Amniotic stem cell (primary cell): ENCODE data around the gene FTSJ3.
A peak's percentile ranks its signal among the peaks of the same experiment; 100 is the strongest.
"Not testable (repeated sequence)": the region's sequence is repeated elsewhere in the genome, so short reads cannot be mapped to it uniquely, and the experiment has no call there.

Experiments used
- DNase-seq: peaks from one replicate; lab custom pipeline; 2025; lab: John Stamatoyannopoulos, UW

FTSJ3 gene

GRCh38 chr17:63843387-63843888, 16.0 kb upstream of the FTSJ3 start:
- not testable (repeated sequence) for DNase-seq

DNA sequence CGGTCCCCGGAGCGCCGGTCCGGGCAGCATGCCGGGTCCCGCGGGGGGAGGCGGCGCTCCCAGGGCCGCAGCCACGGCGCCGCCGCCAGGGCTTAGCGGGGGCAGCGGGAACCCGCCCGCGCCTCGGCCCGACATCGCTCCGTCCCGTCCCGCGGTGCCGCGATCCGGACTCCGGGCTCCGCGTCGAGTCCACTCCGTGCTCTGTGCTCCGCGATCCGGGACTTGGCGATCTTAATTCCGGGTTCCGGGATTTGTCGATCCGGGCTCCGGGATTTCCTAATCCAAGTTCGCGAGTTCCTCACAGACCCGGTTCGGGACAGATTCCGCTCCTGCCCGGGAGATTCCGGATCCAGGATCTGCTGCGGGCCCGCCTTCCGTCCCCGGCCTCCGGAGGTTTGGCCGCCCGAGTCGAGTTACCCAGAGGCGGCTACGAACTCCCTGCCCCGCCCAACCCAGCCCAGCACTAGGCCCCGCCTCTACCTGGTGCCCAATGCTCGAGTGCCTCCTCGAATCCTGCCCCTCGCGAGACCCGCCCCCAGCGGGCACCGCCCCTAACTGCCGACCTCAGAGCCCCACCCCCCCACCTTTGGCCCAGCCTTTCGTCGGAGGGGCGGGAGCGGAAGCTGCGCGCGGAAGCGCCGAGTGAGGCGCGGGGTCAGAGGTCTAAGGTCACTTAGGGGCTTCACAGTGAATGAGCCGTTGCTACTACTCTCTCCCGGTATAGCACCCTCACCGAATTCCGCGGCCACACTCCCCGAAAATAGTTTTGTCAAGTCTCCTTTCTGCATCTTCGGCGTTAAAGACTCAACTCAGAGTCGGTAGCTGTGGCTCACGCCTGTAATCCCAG, 15.3 kb upstream of the FTSJ3 start, which contains the start of gene SMARCD2:
Gene SMARCD2 (minus strand): TSS at position 146 of the 847 bp plus-strand sequence. CDS start 11 bp downstream, at position 135.
- peak; percentile 97 for DNase-seq

- DNase-seq, result no peak
These were observed 14.7 kb upstream of the FTSJ3 start for GRCh38 chr17:63842173-63842539.

DNA sequence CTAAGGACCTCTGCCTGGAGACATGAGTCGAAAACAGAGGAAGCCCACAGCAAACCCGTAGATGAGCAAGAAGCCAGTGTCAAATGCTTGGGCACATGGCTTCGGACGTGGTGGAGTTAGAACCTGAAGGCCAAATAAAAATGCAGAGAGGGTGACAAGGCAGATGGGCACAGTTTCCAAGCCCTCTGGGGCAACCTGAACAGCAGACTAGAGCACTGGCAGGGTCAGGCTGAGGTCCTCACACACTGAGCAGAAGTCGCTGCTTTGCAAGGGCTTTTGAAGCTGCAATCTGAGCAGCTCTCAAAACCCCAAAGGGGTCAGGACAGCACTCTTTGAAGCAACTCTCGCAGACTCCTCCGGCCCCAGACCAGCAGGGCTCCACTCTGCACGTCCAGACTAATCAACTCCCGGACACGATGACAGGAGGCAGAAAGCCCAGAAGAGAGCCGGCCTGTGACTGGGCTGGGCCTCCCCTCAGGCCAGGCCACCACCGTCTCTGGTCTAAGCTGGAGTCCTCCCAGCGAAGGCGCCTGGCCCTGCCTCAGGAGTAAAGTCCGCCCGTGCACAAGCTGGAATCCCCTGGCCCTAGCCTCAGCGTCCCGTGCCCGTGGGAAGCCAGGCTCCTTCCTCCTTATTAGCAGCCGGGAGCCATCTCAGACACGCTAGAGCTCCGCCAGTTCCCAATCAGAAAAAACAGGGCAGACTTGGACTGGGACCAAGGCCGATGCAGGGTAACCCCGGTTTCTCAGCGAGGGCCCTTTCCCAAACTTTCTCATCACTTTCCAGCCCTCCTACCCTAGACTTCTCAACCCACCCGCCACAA, 14.1 kb upstream of the FTSJ3 start:
- no peak for DNase-seq

GRCh38 chr17:63840591-63841349, 13.3 kb upstream of the FTSJ3 start:
- DNase-seq, result no peak

- no peak for DNase-seq
These were observed 11.2 kb upstream of the FTSJ3 start for GRCh38 chr17:63838631-63839171.

DNA sequence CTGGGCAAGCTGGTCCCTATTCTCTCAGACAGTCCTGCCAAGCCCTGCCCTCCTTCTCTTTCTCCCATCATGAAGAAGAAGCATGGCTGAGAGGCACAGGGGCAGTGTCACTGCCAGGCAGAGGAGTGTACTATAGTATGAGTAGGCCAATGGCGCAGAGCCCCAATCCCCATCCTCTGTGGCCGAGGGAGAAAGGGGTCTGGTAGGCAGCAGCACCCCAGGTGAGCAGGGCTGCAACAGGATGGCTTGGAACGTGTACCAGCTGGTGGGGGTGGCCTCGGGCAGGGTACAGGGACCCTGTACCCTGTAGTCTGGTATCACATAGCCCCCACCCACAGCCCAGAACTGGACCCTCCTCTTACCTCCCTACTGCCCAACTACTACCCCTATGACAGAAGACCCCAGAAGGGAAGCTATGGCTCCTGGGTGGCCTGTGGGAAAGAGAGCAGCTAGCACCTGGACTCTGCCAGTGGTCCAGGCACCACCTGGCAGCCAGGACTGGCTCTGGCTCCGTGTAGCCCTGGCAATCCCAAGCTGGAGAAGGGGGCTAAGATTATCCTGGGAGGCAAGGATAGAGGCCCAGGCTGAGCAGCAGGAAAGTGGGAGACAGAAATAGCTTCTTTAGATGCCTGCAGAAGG, 10.6 kb upstream of the FTSJ3 start:
- DNase-seq, result no peak

DNA sequence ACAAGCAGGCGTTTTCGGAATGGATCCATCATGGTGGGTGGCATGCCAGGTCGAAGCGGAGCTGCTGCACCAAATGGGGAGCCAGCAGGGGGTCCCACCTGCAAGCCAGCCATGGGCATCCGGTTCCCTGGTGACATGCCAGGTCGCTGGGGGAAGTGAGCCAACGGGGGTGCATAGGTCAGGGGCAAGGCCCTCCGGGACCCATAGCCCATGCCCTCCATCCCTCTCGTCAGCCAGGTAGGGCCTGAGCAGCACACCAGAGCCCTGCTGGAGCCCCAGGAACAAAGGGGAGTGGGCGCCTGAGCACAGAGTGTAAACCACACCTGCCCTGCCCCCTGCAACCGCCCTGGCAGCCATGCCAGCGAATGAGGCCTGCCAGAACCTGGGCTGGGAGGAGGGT, 10.0 kb upstream of the FTSJ3 start:
- no peak for DNase-seq

- no peak for DNase-seq
These were observed 9.3 kb upstream of the FTSJ3 start for GRCh38 chr17:63836811-63837210.

GRCh38 chr17:63835167-63835720, 7.8 kb upstream of the FTSJ3 start:
- DNase-seq, result no peak

DNA sequence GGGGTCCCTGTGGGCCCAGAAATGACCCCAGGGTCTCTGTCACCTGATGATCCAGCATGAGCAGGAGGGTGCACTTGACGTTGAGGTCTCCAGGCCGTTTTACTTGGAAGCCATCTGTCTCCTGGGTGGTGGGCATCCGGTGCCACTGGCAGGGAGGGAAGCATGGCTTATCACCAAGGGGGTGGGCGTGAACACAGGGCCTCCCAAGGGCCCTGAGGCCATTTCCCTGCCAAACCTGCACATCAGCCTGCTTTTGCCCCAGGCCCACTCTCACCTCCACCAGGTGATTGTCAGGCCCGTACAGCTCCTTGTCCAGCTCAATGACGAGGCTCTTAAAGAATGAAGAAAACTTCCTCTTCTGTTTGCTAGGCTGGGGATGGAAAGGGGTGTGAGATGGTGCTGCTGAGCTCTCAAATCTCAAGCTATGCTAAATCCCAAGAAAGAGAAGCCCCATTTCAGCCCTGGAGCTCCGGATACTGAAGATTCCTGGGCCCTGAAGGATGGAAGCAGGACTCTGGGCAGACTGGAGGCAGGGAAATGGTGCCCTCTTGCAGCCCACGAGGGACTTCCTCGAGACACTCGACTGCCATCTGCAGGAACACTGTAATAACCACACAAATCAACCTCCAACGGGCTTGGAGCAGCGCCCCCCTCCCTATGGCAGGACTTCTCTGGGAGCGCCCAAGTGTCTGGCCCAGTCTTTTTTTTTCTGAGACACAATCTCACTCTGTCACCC, 7.1 kb upstream of the FTSJ3 start:
- no peak for DNase-seq

GRCh38 chr17:63833741-63834373, 6.4 kb upstream of the FTSJ3 start:
- DNase-seq, result no peak

DNA sequence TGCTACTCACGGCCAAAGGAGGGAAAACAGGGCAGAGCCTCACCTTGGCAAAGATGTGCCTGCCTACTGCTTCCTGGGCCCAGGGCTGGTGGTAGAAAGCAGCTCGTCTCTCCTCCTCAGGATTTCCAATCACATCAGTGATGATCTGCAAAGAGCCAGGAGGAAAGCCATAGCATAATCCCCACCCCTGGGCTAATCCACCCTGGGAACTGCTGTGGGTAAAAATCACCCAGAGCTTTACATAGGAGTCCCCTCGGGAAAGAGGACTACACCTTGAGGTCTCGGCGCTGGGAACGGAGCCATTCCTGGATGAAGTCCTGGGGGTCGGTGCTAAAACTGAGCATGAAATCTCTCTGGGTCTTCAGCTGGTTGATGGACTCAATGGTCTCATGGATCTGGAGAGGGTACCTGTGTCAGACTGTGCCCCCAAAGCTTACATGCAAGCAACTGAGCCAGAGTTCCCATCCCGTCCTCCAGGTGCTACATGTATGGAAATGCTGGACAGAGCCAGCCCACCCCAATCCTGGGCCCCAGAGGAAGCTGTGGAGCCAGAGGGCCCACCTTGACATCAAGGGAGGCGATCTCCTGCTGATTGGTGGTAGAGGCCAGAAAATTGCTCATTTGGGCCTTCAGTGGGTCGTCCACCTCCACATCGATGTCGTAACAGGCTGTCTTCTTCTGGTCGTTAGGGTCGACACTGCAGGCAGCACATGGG, 5.7 kb upstream of the FTSJ3 start:
- DNase-seq, result no peak

DNA sequence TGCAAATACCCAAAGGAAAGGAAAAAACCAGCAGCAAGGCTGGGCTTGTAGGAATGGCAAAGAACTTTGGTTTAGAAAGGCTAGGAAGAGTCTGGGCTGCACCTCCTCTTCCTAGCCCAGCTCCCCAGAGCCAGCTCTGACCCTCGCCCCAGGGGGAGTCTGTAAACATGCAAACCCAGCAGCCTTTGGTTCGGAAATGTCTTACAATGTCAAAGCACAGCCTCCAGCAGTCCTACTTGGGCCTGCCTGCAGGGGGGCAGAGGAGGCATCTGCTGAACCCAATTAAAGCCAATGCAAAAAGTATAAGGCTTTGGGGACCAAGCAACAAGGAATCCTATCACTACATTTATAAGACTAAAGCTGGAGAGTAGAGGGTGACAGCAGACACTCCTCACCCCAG, 5.0 kb upstream of the FTSJ3 start:
- DNase-seq, result no peak

DNA sequence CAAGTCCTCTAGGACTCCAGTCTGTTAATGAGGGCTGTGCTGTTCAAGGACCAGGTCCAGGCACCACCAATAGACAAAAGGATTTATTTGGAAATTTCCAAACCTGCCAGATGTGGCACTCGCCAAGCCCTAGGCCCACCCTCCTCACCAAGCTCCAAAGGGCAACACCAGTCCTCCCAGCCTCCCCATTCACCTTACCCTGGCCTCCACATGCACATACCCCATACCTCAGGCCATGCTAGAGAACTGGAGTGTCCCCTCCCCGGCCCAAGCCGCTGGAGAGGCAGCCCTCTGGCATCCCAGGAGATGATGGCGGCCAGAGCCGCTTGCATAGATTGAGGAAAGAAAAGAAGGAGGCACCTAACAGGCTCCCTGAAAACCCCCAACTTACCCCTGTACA, 4.6 kb upstream of the FTSJ3 start:
- DNase-seq, result no peak

GRCh38 chr17:63831505-63831904, 4.0 kb upstream of the FTSJ3 start:
- no peak for DNase-seq

- no peak for DNase-seq
These were observed 3.5 kb upstream of the FTSJ3 start for GRCh38 chr17:63830904-63831491.

DNA sequence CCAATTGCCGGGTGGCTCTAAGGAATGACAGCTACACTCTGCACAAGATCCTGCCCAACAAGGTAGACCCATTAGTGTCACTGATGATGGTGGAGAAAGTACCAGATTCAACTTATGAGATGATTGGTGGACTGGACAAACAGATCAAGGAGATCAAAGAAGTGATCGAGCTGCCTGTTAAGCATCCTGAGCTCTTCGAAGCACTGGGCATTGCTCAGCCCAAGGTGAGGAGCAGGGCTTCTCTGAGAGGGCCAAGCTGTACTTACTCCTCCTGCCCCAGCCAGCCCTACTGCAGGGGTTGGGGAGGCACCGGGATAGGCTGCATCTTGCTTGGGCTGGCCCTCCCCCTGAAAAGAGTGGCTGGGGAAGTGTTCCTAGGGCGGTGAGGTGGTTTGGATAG, 2.8 kb upstream of the FTSJ3 start:
- no peak for DNase-seq

- no peak for DNase-seq
These were observed 1.5 kb upstream of the FTSJ3 start for GRCh38 chr17:63828936-63829335.
